Activated CD4-positive, alpha-beta T cell treated with anti-CD3 and anti-CD28 coated beads, Interleukin-2, amount 50 U/mL, for 48 hours (primary cell): ENCODE results near the gene BTBD19.
"Not testable (repeated sequence)": the region's sequence is repeated elsewhere in the genome, so short reads cannot be mapped to it uniquely, and the experiment has no call there.

Experiments
- DNase-seq, 2 experiments: peaks; one replicate each; pipeline ENCODE4 v3.0.0-alpha.2; 2020

Gene BTBD19

GRCh38 chr1:44788120-44788860 lies 20.0 kb upstream of the BTBD19 start, which contains the start of gene BEST4:
TSS of gene BEST4 (minus strand) at chr1:44788170. CDS start at chr1:44787705, 465 bp downstream.
- DNase-seq, result no peak

DNA sequence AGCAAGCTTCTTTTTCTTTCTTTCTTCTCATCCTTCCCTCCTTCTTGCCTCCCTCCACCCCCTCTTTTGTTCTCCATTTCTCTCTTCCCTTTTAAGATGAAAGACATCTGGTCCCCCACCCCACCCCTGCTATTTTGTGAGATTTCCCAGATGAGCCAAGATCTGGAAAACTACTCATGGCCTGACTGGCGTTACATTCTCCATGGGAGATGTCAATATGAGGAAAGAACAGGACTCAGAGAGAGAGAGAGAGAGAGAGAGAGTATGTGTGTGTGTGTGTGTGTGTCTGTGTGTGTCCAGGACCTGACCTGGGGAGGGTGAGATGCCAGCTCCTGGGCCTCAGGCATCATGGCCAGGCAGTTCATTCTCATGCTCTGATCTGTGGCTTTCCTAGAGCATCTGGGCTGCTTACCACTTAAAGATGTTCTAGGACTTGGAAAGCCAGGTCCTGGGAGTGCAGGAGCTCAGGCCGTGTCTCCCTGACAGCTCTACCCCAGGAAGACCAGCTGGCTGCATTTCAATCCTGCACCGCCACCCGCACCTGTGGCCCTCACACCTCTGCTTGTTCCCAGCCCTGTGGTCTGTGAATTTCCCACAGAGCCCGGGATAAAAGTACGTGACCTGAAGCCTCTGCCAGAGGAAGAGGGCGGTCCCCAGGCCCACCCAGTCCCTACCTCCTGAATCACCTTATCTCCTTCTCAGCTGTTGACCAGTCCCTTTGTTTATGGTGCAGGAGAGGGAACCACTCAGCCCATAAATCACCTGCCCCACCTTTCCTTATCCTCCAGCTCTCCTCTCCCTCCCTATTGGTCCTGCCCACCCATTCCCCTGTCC lies 17.1 kb upstream of the BTBD19 start:
- DNase-seq, result no peak

DNA sequence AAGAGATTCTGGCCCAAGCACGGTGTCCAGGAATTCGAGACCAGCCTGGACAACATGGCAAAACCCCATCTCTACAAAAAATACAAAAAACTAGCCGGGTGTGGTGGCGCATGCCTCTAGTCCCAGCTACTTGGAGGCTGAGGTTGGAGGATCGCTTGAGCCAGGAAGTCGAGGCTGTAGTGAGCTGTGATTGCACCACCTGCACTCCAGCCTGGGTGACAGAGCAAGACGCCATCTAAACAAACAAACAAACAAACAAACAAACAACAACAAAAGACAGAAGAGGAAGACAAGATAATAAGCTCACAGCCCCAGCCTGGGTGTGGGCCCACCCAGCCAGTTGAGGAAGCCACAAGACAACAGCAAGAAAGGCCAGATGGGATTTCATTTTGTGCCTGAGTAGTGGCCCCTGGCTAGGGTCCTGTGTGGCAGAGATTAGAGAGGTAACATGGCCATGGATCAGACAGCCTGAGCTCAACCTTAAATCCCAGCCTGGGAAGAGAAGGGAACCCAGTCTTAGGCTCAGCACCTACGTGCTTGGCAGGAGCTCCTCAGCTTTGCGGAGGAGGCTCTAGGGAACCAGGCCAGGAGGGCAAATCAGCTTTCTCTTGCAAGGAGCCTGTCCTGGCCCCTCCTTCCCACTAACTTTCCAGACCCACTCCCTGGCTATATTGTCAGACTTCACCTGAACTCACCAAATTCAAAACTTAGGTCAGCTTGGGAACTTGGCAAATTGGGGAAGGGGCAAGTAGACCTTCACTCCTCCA lies 15.4 kb upstream of the BTBD19 start:
- DNase-seq, result peak in 1 of 2 experiments; percentile 0

DNA sequence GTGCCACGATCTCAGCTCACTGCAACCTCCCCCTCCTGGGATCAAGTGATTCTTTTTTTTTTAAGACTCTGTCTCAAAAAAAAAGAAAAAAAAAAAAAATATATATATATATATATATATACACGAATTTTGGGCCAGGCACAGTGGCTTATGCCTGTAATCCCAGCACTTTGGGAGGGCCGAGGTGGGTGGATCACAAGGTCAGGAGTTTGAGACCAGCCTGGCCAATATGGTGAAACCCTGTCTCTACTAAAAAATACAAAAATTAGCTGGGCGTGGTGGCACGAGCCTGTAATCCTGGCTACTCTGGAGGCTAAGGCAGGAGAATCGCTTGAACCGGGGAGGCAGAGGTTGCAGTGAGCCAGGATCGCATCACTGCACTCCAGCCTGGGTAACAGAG lies 10.4 kb upstream of the BTBD19 start:
- not testable (repeated sequence) for DNase-seq

GRCh38 chr1:44798481-44799365 lies 9.6 kb upstream of the BTBD19 start:
- no peak for DNase-seq

- peak; percentile 98 to 99 for DNase-seq
Observed at GRCh38 chr1:44799770-44800584, 8.3 kb upstream of the BTBD19 start, which contains the start of gene PLK3. TSS of gene PLK3 (plus strand) at chr1:44800377. CDS start at chr1:44800464, 87 bp downstream.

GRCh38 chr1:44801491-44802305 lies 6.6 kb upstream of the BTBD19 start:
- peak in 1 of 2 experiments; percentile 62 for DNase-seq

DNA sequence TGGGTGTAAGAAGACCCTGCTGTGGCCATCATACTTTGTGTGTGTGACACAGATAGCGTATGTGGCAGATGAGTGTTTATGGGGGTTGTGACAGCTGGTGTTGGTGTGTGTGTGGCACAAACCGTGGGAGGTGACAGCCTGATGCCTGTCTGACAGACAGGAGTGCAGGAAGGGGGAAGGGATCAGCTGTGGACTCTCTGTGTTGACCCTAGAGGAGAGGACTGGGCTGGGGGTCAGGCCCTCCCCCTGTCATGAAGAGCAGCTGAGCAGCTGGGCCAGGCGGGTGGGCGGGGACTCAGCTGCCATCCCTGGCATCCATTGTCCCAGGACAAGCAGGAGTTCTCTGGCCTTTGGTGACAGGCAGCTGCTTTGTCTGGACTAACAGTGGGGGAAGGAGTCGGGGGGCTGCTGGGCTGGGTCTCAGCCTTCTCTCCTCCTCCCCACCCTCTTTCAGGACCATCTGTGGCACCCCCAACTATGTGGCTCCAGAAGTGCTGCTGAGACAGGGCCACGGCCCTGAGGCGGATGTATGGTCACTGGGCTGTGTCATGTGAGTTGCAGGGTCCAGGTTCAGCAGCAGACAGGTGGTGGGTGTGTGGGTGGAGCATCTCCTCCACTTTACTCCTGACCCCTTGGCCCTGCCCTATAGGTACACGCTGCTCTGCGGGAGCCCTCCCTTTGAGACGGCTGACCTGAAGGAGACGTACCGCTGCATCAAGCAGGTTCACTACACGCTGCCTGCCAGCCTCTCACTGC lies 5.8 kb upstream of the BTBD19 start:
- no peak for DNase-seq

- DNase-seq, result no peak
Observed at GRCh38 chr1:44803062-44803311, 5.3 kb upstream of the BTBD19 start.

DNA sequence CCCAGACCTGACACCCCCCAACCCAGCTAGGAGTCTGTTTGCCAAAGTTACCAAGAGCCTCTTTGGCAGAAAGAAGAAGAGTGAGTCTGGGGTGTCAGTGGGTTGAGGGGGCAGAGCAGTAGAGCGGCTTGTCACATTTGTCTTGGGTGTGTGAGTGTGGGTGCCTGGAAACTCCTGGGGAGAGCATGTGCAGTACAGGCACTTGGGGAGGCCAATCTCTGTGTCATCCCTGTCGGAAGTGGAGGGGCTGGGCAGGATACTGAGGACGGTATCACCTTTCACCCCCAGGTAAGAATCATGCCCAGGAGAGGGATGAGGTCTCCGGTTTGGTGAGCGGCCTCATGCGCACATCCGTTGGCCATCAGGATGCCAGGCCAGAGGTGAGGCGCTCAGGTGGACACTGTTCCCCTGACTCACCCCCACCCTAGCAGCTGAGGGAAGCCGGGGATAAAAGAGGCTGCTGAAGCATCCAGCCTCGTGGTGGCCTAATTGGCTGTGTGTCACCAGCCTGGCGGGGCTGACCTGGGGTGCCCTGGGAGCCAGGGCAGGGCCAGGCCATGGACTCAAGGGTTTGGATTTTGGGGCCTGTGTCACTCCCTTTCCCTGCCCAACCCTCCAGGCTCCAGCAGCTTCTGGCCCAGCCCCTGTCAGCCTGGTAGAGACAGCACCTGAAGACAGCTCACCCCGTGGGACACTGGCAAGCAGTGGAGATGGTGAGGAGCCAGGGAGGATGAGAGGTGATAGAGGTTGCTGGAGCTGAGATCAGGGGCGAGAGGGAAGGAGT lies 4.8 kb upstream of the BTBD19 start:
- no peak for DNase-seq

GRCh38 chr1:44805311-44806024 lies 2.9 kb upstream of the BTBD19 start:
- DNase-seq, result no peak

DNA sequence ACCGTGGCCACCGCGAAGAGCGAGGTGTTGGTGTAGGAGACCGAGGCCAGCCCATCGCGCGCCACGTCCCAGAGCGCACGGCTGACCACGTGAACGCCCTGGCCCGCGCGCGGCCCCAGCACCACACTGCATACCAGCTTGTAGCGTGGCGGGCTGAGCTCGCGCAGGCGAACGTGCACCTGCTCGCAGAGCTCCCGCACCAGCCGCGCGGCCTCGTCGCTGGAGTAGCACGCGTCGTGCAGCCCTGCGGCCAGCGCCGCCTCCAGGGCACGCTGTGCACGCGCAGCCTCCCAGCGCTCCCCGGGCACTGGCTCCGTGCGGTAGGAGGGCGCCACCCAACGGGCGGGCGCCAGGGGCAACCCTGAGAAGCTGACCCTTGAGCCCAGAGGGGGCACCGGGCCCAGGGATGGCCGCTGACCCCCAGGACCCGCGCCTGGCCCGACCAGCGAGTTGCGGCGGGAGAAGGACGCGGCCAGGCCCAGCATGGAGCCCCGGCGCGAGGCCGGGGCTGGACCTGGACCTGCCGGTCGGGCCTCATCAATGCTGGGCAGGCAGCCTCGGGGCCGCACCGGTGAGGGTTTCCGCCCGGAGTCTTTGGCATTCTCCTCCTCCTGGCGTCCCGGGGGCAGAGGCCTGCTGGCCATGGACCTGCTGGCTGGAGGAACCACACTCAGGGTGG lies 2.2 kb upstream of the BTBD19 start:
- no peak for DNase-seq

- DNase-seq, result no peak
Observed at GRCh38 chr1:44806704-44807363, 1.5 kb upstream of the BTBD19 start, which contains the start of gene DYNLT4. TSS of gene DYNLT4 (minus strand) at chr1:44807351. CDS start at chr1:44806668, 683 bp downstream.

DNA sequence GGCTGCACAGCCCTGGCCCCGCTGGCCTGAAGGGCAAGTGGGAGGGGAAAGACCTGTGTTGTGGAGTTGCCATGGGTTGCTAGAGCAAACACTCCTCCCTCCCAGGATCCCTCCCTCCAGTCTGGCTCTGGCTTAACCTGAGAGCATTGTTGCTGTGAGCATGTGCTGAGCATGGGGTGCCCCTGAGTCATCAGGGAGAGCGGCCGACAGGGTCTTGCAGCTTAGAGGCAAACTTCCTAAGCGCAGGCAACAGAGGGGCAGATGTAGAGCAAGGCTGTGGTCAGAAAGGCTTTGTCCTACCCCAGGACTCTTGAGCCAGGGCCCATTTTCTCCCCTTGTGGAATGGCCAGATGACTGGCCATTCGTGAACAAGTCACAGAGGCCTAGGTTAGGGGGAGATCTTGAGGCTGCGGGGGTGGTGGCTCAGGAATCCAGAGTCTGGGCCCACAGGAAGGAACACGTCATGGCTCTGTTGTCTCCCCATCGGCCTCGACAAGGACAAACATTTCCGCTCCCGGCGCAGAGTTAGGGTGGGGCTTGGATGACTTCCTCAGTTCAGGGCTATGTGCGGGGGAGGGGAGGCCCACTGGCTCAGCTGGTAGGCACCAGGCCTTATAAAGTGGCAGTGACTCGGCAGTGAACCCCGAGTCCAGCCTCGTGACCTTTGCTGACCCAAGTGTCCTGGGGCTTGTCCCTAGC lies 810 bp upstream of the BTBD19 start:
- DNase-seq, result peak; percentile 92 to 96

DNA sequence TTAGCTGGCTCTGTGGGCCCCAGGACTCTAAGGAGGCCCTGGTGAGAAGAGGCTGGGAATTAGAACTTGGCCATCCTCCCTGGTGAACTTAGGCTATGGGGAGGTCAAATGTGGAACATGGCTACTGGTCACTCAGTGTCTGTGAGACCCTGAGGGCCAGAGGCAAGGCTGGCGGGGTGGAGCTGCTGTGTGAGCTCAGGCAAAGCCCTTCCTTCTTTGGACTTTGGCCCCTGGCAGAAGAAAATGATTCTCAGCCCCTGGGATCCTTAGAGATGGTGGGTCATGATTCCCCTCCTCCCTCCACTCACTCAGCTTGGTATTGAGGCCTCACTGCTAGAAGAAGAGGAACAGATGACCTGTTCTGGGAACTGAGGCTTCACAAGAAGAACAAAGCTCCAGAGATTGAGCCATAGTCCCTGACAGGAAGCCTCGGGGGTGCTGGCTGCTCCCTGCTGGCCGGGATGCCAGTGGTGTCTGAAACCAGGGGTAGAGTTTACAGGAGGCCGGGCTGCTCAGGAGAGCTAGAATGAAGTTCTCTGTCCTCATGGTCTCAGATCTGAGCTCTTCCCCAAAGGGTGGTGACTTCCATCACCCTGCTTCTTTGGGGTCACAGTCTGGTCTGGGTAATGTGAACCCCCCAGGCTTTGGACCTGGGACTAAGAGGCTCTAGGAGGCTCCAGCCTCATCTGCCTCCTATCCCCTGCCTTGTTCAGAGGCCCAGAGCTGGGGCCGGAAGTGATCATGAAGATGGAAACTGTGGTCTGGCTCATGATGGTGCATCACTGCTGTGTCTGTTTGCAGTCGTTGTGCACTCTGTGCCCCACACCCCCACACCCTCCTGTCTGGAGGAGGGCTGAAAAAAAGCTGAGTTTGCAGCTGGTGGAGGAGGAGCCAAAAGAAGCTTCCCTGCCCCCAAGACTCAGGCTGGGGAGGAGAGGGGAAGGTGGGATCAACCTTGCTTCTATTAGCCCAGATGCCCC lies 905 bp downstream of the BTBD19 start:
- peak; percentile 88 to 93 for DNase-seq
